Ascending aorta (tissue), 2 donors: ENCODE results near the gene POLA2. TPM values are rescaled to one million over a fixed set of nuclear protein-coding genes. Genes with fewer than 3 reads are reported as not detected.

Experiments used
- DNase-seq, 2 donors: peaks; one replicate each; pipeline ENCODE4 v3.0.0-alpha.2; 2019; ENCODE audit warnings: low spot score in 2 of 2
- H3K27ac ChIP-seq, 2 donors: fragments of 200-600 bp; sonication (generic); one replicate each; pipeline ENCODE4 v1.5.1; 2016 to 2017; ENCODE audit warnings: mild to moderate bottlenecking in 1 of 2
- H3K27me3 ChIP-seq: fragments of 200-600 bp; sonication (generic); one replicate; pipeline ENCODE4 v1.5.1; 2017
- H3K36me3 ChIP-seq, 2 donors: fragments of 200-600 bp; sonication (generic); one replicate each; pipeline ENCODE4 v1.5.1; 2016
- H3K4me1 ChIP-seq, 2 donors: fragments of 200-600 bp; sonication (generic); one replicate each; pipeline ENCODE4 v1.5.1; 2016 to 2017; ENCODE audit warnings: mild to moderate bottlenecking in 1 of 2
- H3K4me3 ChIP-seq, 2 donors: fragments of 200-600 bp; sonication (generic); one replicate each; pipeline ENCODE4 v1.5.1; 2016 to 2017; ENCODE audit warnings: mild to moderate bottlenecking in 1 of 2
- H3K9me3 ChIP-seq, 2 donors: fragments of 200-600 bp; sonication (generic); one replicate each; pipeline ENCODE4 v1.5.1; 2016
- CTCF ChIP-seq, 3 experiments: fragments of 200-600 bp in 2 of 3; fragments of 450-650 bp in 1 of 3; sonication (generic) in 2 of 3; IDR thresholded peaks; one replicate each; pipeline ENCODE4 v1.5.1; 2016 to 2019; ENCODE audit warnings: antibody characterized with exemption in 3 of 3, mild to moderate bottlenecking in 1 of 3, moderate library complexity in 1 of 3
- intact Hi-C: fragments of 100-400 bp; cut with DNase I; formaldehyde crosslinking; loops from one replicate; pipeline ENCODE4 v1.15.1; 2023
- total RNA-seq: library from RNA; depleted of rRNA; stranded (reverse); fragments of >200 nt; gene quantifications from one replicate; pipeline ENCODE4 v1.1.0, GENCODE V29; 2016

Gene POLA2
- total RNA-seq, 1 donor from 2014 or later, result 27.4 TPM

- H3K36me3 ChIP-seq, result no peaks in the 10 kb centered on the region
- no peak overlapping the region for H3K27ac ChIP-seq
- no peak for DNase-seq
- H3K4me1 ChIP-seq, result peaks cover 6 to 23% of the 10 kb centered on the region in 2 donors
- intact Hi-C loops, result no loop called here
- no peaks in the 10 kb centered on the region for H3K27me3 ChIP-seq
- no peak overlapping the region for H3K4me3 ChIP-seq
- no peaks in the 10 kb centered on the region for H3K9me3 ChIP-seq
- TF ChIP-seq CTCF (IDR thresholded peaks at IDR 0.05), result no peak
These were observed 39.9 kb downstream of the POLA2 start for GRCh38 chr11:65301491-65302329.

- Histone ChIP-seq H3K27ac (no peak overlapping the region), H3K36me3 (no peaks in the 10 kb centered on the region), H3K27me3 (no peaks in the 10 kb centered on the region), H3K4me1 (peaks cover 2 to 12% of the 10 kb centered on the region in 2 donors), H3K9me3 (no peaks in the 10 kb centered on the region), H3K4me3 (no peak overlapping the region)
- no peak for DNase-seq
- no peak for TF ChIP-seq CTCF (IDR thresholded peaks at IDR 0.05)
- intact Hi-C loops, result no loop called here
These were observed 41.8 kb downstream of the POLA2 start for GRCh38 chr11:65303555-65303954.

- Histone ChIP-seq H3K27me3 (no peaks in the 10 kb centered on the region), H3K27ac (no peak overlapping the region), H3K4me1 (peaks cover 0 to 7% of the 10 kb centered on the region in 2 donors), H3K36me3 (no peaks in the 10 kb centered on the region), H3K9me3 (no peaks in the 10 kb centered on the region), H3K4me3 (no peak overlapping the region)
- no peak for DNase-seq
- no peak for TF ChIP-seq CTCF (IDR thresholded peaks at IDR 0.05)
- intact Hi-C loops, result no loop called here
These were observed 42.3 kb downstream of the POLA2 start for GRCh38 chr11:65304110-65304509.

- Histone ChIP-seq H3K4me3 (no peak overlapping the region), H3K27me3 (no peaks in the 10 kb centered on the region), H3K4me1 (peaks cover 0 to 4% of the 10 kb centered on the region in 2 donors), H3K36me3 (no peaks in the 10 kb centered on the region), H3K27ac (no peak overlapping the region), H3K9me3 (no peaks in the 10 kb centered on the region)
- intact Hi-C loops, result no loop called here
- no peak for DNase-seq
- TF ChIP-seq CTCF (IDR thresholded peaks at IDR 0.05), result no peak
These were observed 42.9 kb downstream of the POLA2 start for GRCh38 chr11:65304613-65305012.

GRCh38 chr11:65305501-65306268, 43.9 kb downstream of the POLA2 start:
- Histone ChIP-seq H3K27ac (peak overlapping the region; percentile 34 to 63), H3K4me1 (peaks cover 0 to 4% of the 10 kb centered on the region in 2 donors), H3K27me3 (no peaks in the 10 kb centered on the region), H3K36me3 (no peaks in the 10 kb centered on the region), H3K9me3 (no peaks in the 10 kb centered on the region), H3K4me3 (no peak overlapping the region)
- DNase-seq, result no peak
- intact Hi-C loops, result no loop called here
- TF ChIP-seq CTCF (IDR thresholded peaks at IDR 0.05), result no peak
